ENCODE measurements around the gene EBPL.
"Not testable (repeated sequence)": the region's sequence is repeated elsewhere in the genome, so short reads cannot be mapped to it uniquely, and the experiment has no call there.

The EBPL gene

GRCh38 chr13:49690995-49691784 lies at the start of gene EBPL:
TSS of gene EBPL (minus strand) at chr13:49691486. CDS start at chr13:49691424, 62 bp downstream.
- peak; percentile 81 for DNase-seq

DNA sequence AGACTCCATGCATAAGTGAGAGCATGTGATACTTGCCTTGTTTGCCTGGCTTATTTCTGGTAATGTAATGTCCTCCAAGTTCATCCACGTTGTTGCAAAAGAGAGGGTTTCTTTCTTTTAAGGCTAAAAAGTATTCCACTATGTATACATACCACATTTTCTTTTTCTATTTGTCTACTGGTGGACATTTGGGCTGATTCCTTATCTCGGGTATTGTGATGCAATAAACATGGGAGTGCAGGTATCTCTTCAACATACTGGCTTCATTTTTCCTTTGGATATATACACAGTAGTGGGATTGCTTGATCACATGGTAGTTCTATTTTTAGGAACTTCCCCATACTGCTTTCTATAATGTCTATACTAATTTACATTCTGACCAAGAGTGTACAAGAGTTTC lies 49.6 kb upstream of the EBPL start:
- DNase-seq = no peak

DNA sequence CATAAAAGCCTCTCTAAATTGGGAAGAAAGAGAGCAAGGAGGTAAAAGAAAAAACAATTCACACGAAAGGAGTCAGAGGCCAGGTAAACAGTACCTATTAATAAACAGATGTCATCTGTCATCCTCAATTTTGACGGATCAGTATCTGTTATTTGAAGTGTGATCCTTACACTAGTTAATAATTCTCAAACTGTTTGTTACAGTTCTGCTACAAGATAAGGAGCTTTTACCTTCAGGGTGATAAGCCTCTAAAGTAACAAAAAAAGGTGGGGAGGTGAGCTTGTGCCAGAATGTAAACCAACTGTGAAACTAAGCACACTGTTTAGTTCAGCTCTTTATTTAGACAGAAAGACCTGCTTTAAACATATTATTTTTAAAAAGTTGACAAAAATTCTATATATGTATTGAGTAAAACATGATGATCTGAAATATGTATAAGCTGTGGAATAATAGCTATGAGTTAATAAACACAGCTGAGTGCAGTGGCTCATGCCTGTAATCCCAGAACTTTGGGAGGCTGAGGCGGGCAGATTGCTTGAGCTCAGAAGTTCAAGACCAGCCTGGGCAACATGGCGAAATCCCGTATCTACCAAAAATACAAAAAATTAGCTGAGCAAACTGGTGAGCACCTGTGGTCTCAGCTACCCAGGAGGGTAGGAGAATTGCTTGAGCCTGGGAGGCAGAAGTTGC lies 48.4 kb upstream of the EBPL start:
- DNase-seq = no peak

DNA sequence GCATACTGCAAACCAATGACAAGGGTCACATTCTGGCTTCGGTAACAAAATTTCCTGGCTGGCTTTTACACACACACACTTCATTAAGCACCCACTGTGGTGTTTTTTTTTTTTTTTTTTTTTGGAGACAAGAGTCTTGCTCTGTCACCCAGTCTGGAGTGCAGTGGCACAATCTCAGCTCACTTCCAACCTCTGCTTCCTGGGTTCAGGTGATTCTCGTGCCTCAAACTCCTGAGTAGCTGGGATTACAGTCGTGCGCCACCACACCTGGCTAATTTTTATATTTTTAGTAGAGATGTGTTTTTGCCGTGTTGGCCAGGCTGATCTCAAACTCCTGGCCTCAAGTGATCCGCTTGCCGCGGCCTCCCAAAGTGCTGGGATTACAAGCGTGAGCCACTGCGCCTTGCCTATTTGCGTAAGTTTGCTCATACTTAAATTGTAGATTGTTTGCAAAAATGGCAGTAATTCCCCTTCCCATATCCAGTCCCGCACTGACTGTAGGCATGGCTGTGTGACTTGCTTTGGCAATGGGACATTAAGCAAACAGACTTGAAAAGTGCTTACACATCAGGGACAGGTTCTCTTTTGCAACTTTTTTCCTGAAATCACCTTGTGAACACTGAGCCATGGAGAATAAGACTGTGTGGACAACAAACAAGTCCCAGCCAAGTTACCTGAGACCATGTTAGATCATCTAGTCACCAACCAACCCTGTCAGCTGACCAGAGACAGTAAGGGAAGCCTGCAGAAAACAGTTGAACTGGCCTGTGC lies 42.1 kb upstream of the EBPL start:
- DNase-seq = no peak

DNA sequence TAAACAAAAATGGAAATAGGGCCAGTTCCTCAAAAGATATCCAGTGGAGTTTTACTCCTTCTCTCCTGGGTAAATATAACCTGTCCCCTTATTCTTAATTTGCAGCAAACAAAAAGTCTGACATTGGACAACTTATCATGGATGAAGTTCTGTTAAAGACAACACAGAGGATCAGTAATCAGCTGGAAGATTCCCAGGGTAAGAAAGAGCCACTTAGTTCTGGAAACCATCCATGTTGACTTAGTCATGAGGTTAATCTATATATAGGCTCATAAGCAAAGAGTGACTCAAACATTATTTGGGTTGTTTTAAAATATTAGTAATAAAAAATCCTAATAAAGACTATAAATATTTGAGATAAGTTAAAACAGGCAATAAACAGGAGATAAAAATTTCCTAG lies 40.5 kb upstream of the EBPL start:
- DNase-seq = no peak

DNA sequence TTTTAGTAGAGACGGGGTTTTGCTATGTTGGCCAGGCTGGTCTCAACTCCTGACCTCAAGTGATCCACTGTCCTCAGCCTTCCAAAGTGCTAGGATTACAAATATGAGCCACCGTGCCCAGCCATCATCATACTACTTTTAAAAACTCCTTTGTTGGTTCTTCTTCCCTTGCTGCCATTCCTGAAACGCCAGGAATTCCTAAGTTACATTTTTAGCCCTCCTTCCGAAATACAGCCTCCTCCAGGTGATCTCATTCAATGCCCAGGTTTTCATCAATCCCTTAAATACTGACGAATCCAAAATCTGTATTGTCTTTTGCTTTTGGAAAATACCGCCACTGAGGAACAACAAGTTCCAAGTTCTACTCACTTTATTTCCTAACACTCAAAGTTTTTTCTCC lies 25.3 kb upstream of the EBPL start:
- DNase-seq = no peak

GRCh38 chr13:49714757-49715156 lies 23.5 kb upstream of the EBPL start:
- DNase-seq = no peak

GRCh38 chr13:49711218-49711863 lies 20.1 kb upstream of the EBPL start:
- no peak for DNase-seq

DNA sequence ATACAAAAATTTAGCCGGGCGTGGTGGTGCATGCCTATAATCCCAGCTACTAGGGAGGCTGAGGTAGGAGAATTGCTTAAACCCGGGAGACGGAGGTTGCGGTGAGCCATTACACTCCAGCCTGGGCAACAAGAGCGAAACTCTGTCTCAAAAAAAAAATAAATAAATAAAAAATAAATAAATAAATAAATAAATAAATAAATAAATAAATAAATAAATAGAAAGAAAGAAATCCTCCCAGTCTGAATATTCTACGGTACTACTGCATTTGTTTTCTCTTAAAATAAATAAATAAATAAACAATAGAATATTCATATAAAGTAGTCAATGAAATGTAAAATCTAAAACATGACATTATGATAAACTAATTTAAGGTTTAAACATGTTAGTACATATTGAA lies 13.0 kb upstream of the EBPL start:
- DNase-seq = not testable (repeated sequence)

- no peak for DNase-seq
Observed at GRCh38 chr13:49701491-49701890, 10.2 kb upstream of the EBPL start.

- no peak for DNase-seq
Observed at GRCh38 chr13:49697468-49697867, 6.2 kb upstream of the EBPL start.

- DNase-seq = no peak
Observed at GRCh38 chr13:49694446-49694845, 3.2 kb upstream of the EBPL start.

DNA sequence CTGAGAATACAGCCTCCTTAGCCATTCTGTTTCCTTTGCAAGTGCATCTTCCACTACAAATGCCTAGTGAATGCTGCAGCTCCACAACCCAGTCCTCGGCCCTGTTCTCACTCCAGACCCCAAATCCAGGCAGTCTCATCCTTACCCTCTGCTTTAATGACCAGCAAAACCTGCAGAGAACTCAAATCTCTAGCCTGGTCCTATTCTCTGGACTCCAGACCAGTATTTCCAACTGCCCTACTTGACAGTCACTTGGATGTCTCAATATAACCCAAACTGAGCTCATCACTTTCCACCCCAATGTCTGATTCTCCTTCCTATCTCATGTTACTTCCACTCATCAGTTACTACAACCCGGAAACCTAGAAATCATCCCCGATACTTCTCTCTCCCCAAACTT lies 2.6 kb upstream of the EBPL start:
- no peak for DNase-seq

DNA sequence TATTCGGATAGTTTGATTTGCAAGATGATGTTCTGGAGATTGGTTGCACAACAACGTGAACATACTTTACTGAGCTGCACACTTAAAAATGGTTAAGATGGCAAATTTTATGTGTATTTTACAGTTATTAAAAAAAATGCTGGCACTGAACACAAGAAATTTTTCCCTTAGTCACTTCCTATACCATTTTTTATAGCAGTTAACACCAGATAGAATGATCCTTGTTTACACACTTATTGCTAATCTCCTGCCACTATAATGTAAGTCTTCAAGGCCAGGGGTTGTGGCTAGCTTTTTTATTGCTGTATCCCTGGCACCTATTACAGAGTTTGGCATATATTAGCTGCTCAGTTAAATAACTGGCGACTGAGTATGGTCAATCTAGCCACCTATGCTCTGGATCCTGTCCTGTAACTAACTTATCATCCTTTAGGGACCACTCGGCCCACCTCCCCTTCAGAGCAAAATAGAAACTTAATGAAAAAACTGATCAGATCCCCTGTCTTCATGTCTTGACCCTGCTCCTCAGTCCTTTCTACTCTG lies 2.0 kb upstream of the EBPL start:
- no peak for DNase-seq

- peak; percentile 49 for DNase-seq
Observed at GRCh38 chr13:49690133-49690994, 922 bp downstream of the EBPL start.

- DNase-seq = no peak
Observed at GRCh38 chr13:49683489-49683888, 7.8 kb downstream of the EBPL start.

- no peak for DNase-seq
Observed at GRCh38 chr13:49681842-49682435, 9.3 kb downstream of the EBPL start.

- peak; percentile 8 for DNase-seq
Observed at GRCh38 chr13:49679246-49679645, 12.0 kb downstream of the EBPL start.

- DNase-seq = no peak
Observed at GRCh38 chr13:49678191-49678914, 12.9 kb downstream of the EBPL start.

GRCh38 chr13:49676581-49677298 lies 14.5 kb downstream of the EBPL start:
- DNase-seq = no peak

All from kidney glomerular epithelial cell (primary cell).